Activated CD8-positive, alpha-beta T cell treated with anti-CD3 and anti-CD28 coated beads, Interleukin-2, amount 10 ng/mL, durations not matched to agents 7 days and 5 days (primary cell): ENCODE measurements around the gene SRPK2. TPM values are rescaled to one million over a fixed set of nuclear protein-coding genes. Genes with fewer than 3 reads are reported as not detected.

Experiments
- ATAC-seq: fragments of 150-1000 bp; cut with Tn5 transposase; one replicate; pipeline ENCODE4 v1.10.0; 2021; ENCODE audit warnings: moderate library complexity
- CTCF ChIA-PET: fragments of 350-600 bp; sonication (Branson Sonifier 250); formaldehyde crosslinking; loops from one replicate; lab custom pipeline; 2021; ENCODE audit warnings: antibody characterized with exemption; lab: Charles Lee
- POLR2A ChIA-PET: fragments of 350-600 bp; sonication (Branson Sonifier 250); formaldehyde crosslinking; loops from one replicate; lab custom pipeline; 2021; ENCODE audit warnings: antibody characterized with exemption; lab: Charles Lee
- DNase-seq: peaks from one replicate; pipeline ENCODE4 v3.0.0-alpha.2; 2020
- H3K27ac Mint-ChIP-seq: one replicate; pipeline ENCODE4 v1.8.0; 2021; ENCODE audit warnings: mild to moderate bottlenecking, mixed read lengths
- H3K27me3 Mint-ChIP-seq: one replicate; pipeline ENCODE4 v1.8.0; 2021; ENCODE audit warnings: low read depth, mixed read lengths
- H3K36me3 Mint-ChIP-seq: one replicate; pipeline ENCODE4 v1.8.0; 2021; ENCODE audit warnings: low read depth, mixed read lengths
- H3K4me1 Mint-ChIP-seq: one replicate; pipeline ENCODE4 v1.8.0; 2021; ENCODE audit warnings: low read depth, mixed read lengths
- H3K4me3 Mint-ChIP-seq: one replicate; pipeline ENCODE4 v1.8.0; 2021; ENCODE audit warnings: mild to moderate bottlenecking, mixed read lengths
- H3K9me3 Mint-ChIP-seq: one replicate; pipeline ENCODE4 v1.8.0; 2022; ENCODE audit warnings: mixed read lengths; ENCODE audit not compliant: insufficient read depth
- total RNA-seq, 2 experiments: library from RNA; stranded (reverse); gene quantifications; one replicate each; pipeline ENCODE4 v1.2.3, GENCODE V29; 2021

SRPK2 gene
- total RNA-seq, 2 experiments from 2014 or later = 34.5 to 35.9 TPM

- DNase-seq (no peak), ATAC-seq (no peak)
- ChIA-PET CTCF (interaction anchor here (2.0 kb wide), 1 partner anchor 8 kb away, joined by 7 read pairs; no protein-coding TSS in a partner anchor), POLR2A (no interaction called here)
- Mint-ChIP-seq H3K27me3 (no peaks in the 10 kb centered on the region), H3K9me3 (no peaks in the 10 kb centered on the region), H3K4me1 (no peaks in the 10 kb centered on the region), H3K4me3 (no peak overlapping the region), H3K36me3 (peaks cover 8% of the 10 kb centered on the region), H3K27ac (no peak overlapping the region)
Measured at GRCh38 chr7:105137898-105138297, 250.8 kb downstream of the SRPK2 start.

DNA sequence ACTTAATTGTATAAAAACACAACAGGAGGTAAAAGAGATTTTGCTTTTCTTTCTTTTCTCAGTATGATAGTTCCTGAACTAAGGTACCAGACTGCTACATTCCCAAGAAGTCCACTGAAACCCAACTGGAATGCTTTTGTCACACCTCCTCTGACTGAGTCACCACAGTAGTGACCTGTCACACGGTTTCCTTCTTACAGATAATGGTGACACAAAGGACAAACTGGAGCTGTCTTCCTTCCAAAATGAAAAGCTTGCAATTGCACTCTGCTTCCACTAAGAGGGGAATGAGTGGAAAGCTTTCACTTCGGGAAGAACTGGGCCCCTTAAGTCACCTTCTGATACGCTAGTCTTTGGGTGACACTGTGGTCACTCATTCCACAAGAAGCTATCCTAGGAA is 252.5 kb downstream of the SRPK2 start:
- H3K36me3 Mint-ChIP-seq = peaks cover 2% of the 10 kb centered on the region

DNA sequence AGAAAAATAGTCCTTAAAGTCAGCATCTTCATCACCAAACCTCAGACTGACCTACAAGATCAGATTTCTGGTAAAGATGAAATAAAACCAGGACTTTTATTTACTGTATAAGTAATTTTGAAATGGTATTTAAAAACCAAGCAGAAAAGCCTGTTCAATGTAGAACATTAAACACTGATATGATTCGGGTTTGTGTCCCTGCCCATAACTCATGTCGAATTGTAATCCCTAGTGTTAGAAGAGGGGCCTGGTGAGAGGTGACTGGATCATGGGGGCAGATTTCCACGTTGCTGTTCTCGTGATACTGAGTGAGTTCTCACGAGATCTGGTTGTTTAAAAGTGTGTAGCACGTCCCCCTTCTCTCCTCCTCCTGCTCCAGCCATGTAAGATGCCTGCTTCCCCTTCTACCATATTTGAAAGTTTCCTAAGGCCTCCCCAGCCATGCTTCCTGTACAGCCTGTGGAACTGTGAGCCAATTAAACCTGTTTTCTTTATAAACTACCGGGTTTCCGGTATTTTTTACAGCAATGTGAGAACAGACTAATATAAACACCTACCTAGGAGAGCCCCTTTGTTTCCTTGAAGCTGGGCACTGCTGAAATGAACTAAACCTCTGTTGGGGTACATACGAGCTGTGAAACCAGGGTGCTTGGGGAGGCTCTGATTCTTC is 254.6 kb downstream of the SRPK2 start:
- Mint-ChIP-seq H3K36me3 (peaks cover 7% of the 10 kb centered on the region), H3K9me3 (no peaks in the 10 kb centered on the region), H3K4me3 (no peak overlapping the region), H3K4me1 (peaks cover 7% of the 10 kb centered on the region), H3K27ac (no peak overlapping the region), H3K27me3 (no peaks in the 10 kb centered on the region)
- ATAC-seq (no peak), DNase-seq (no peak)
- ChIA-PET POLR2A (no interaction called here), CTCF (no interaction called here)

More for the DNA sequence above, 252.5 kb downstream of the SRPK2 start:
- no peaks in the 10 kb centered on the region for H3K9me3 Mint-ChIP-seq
- ChIA-PET POLR2A (no interaction called here), CTCF (interaction anchor here (2.0 kb wide), 1 partner anchor 9 kb away, joined by 7 read pairs; no protein-coding TSS in a partner anchor)
- no peak for DNase-seq
- H3K27ac Mint-ChIP-seq = no peak overlapping the region
- peaks cover 1% of the 10 kb centered on the region for H3K4me1 Mint-ChIP-seq
- no peak overlapping the region for H3K4me3 Mint-ChIP-seq
- no peak for ATAC-seq
- H3K27me3 Mint-ChIP-seq = no peaks in the 10 kb centered on the region

GRCh38 chr7:105133358-105133757 is 255.4 kb downstream of the SRPK2 start:
- H3K27me3 Mint-ChIP-seq = no peaks in the 10 kb centered on the region
- ChIA-PET POLR2A (no interaction called here), CTCF (no interaction called here)
- DNase-seq = no peak
- peaks cover 5% of the 10 kb centered on the region for H3K36me3 Mint-ChIP-seq
- no peak for ATAC-seq
- no peak overlapping the region for H3K27ac Mint-ChIP-seq
- peaks cover 7% of the 10 kb centered on the region for H3K4me1 Mint-ChIP-seq
- no peak overlapping the region for H3K4me3 Mint-ChIP-seq
- H3K9me3 Mint-ChIP-seq = no peaks in the 10 kb centered on the region

- CTCF ChIA-PET = no interaction called here
- no peak overlapping the region for H3K27ac Mint-ChIP-seq
- H3K4me1 Mint-ChIP-seq = peaks cover 7% of the 10 kb centered on the region
- POLR2A ChIA-PET = no interaction called here
- DNase-seq (no peak), ATAC-seq (no peak)
- H3K9me3 Mint-ChIP-seq = no peaks in the 10 kb centered on the region
- H3K4me3 Mint-ChIP-seq = no peak overlapping the region
- H3K36me3 Mint-ChIP-seq = peaks cover 5% of the 10 kb centered on the region
- H3K27me3 Mint-ChIP-seq = no peaks in the 10 kb centered on the region
Measured at GRCh38 chr7:105132835-105133234, 255.9 kb downstream of the SRPK2 start.

- no peak overlapping the region for H3K4me3 Mint-ChIP-seq
- DNase-seq (no peak), ATAC-seq (no peak)
- H3K4me1 Mint-ChIP-seq = peaks cover 12% of the 10 kb centered on the region
- peaks cover 5% of the 10 kb centered on the region for H3K36me3 Mint-ChIP-seq
- no peak overlapping the region for H3K27ac Mint-ChIP-seq
- no peaks in the 10 kb centered on the region for H3K9me3 Mint-ChIP-seq
- no peaks in the 10 kb centered on the region for H3K27me3 Mint-ChIP-seq
- ChIA-PET POLR2A (no interaction called here), CTCF (no interaction called here)
Measured at GRCh38 chr7:105132335-105132734, 256.4 kb downstream of the SRPK2 start.

DNA sequence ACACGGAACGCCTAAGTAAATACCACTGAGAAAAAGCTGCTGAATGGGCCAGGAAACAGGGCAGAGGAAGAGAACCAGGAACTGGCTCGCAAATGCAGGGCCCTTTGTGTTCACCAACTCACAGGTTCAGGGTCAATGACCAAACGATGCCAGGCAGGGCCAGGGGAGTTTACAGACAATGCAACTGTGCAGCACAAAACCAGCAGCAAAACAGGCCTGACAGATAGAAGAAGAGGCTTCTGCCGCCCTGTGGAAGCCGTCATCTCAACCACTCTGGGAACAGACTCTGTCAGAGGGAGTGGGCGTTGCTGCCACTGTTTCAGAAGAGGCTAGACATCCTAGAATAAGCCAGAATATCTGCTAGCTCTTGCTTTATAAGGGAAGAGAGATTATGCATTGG is 256.8 kb downstream of the SRPK2 start:
- CTCF ChIA-PET = no interaction called here
- no peak overlapping the region for H3K27ac Mint-ChIP-seq
- ATAC-seq = no peak
- no peak for DNase-seq
- POLR2A ChIA-PET = no interaction called here
- no peaks in the 10 kb centered on the region for H3K27me3 Mint-ChIP-seq
- H3K9me3 Mint-ChIP-seq = no peaks in the 10 kb centered on the region
- peaks cover 16% of the 10 kb centered on the region for H3K4me1 Mint-ChIP-seq
- no peak overlapping the region for H3K4me3 Mint-ChIP-seq
- peaks cover 5% of the 10 kb centered on the region for H3K36me3 Mint-ChIP-seq

DNA sequence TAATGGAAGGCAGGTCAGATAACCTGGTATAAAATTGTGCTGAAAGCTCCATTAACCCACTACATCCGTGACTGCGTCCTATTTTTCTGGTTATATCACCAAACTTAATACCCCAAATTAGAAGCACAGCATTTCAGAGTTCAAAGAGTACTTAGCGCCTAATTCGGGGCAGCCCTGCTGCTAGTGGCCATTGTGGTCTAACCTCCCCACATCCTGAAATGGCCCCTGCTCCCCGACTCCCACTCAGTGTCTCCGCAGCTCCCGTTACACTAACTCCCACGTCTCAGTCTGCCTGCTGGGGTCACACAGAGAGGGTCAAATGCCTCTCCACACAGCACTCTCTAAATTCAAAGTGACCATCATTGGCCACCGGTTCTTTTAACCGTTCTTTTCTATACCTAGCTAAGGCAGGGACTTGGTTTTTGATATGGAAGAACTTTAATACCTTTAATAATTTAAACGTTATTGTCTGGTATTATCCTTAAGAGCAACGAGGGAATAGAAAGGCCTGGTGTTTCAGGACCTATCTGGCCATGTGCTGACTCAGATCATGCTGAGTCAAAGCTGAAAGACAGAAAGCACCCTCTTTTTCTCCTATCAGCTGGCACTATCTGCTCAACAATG is 257.6 kb downstream of the SRPK2 start:
- Mint-ChIP-seq H3K36me3 (peaks cover 7% of the 10 kb centered on the region), H3K27ac (no peak overlapping the region), H3K9me3 (no peaks in the 10 kb centered on the region), H3K27me3 (no peaks in the 10 kb centered on the region), H3K4me3 (no peak overlapping the region), H3K4me1 (peaks cover 19% of the 10 kb centered on the region)
- POLR2A ChIA-PET = interaction anchor here (0.6 kb wide), 1 partner anchor 22 kb away, joined by 3 read pairs; no protein-coding TSS in a partner anchor
- ATAC-seq (no peak), DNase-seq (no peak)
- CTCF ChIA-PET = no interaction called here

DNA sequence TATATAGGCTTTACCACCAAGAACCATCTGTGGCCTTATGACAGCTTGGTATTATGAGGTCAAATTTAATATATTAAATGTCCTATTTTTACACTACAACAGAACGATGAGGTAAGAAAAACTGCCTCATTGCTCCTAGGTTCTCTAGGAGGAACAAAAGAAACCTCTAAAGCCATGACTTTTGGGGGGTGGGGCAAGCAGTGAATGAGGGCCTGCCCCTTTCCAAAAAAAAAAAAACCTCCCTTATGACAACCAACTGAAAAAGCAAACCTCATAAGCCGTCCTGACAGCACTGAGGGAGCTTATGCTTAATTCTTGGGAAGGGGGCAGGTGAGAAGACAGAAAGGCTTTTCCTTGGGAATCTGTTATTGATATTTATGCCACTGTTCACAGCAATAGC is 258.1 kb downstream of the SRPK2 start:
- peaks cover 12% of the 10 kb centered on the region for H3K36me3 Mint-ChIP-seq
- H3K9me3 Mint-ChIP-seq = no peaks in the 10 kb centered on the region
- ChIA-PET CTCF (no interaction called here), POLR2A (interaction anchor here (0.6 kb wide), 1 partner anchor 22 kb away, joined by 3 read pairs; no protein-coding TSS in a partner anchor)
- ATAC-seq (no peak), DNase-seq (no peak)
- no peaks in the 10 kb centered on the region for H3K27me3 Mint-ChIP-seq
- peaks cover 19% of the 10 kb centered on the region for H3K4me1 Mint-ChIP-seq
- H3K4me3 Mint-ChIP-seq = no peak overlapping the region
- H3K27ac Mint-ChIP-seq = no peak overlapping the region

GRCh38 chr7:105130048-105130447 is 258.7 kb downstream of the SRPK2 start:
- POLR2A ChIA-PET = no interaction called here
- no peaks in the 10 kb centered on the region for H3K27me3 Mint-ChIP-seq
- CTCF ChIA-PET = no interaction called here

DNA sequence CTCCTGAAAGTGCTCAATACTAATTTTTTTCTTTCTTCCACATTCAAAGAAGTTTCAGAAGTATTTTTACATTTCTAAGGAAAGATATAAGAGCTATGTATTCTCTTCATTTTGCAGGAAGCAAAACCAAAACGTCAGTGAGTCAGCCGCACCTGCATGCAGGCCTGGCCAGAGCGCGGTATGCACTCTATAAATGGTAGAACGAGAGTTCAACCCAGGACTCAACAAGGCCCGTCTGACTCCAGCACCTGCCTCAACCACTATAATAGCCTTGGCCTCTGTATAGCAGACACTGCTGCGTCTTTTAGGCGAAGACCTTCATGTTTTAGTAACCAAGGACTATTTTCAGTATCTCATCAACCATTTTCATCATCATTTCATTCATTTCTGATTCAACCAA is 261.5 kb downstream of the SRPK2 start:
- Mint-ChIP-seq H3K4me1 (peaks cover 19% of the 10 kb centered on the region), H3K4me3 (no peak overlapping the region), H3K27ac (no peak overlapping the region), H3K9me3 (no peaks in the 10 kb centered on the region), H3K27me3 (no peaks in the 10 kb centered on the region), H3K36me3 (peaks cover 18% of the 10 kb centered on the region)
- POLR2A ChIA-PET = no interaction called here
- DNase-seq (no peak), ATAC-seq (no peak)
- CTCF ChIA-PET = interaction anchor here (0.9 kb wide), 1 partner anchor 303 kb away, joined by 5 read pairs; no protein-coding TSS in a partner anchor

More at GRCh38 chr7:105130048-105130447, 258.7 kb downstream of the SRPK2 start:
- ATAC-seq (no peak), DNase-seq (no peak)
- H3K4me3 Mint-ChIP-seq = no peak overlapping the region
- no peaks in the 10 kb centered on the region for H3K9me3 Mint-ChIP-seq
- H3K36me3 Mint-ChIP-seq = peaks cover 14% of the 10 kb centered on the region
- H3K27ac Mint-ChIP-seq = no peak overlapping the region
- H3K4me1 Mint-ChIP-seq = peaks cover 19% of the 10 kb centered on the region

- no peak overlapping the region for H3K4me3 Mint-ChIP-seq
- ATAC-seq (no peak), DNase-seq (no peak)
- H3K36me3 Mint-ChIP-seq = peaks cover 18% of the 10 kb centered on the region
- no peaks in the 10 kb centered on the region for H3K9me3 Mint-ChIP-seq
- H3K27ac Mint-ChIP-seq = no peak overlapping the region
- POLR2A ChIA-PET = no interaction called here
- H3K4me1 Mint-ChIP-seq = peaks cover 19% of the 10 kb centered on the region
- H3K27me3 Mint-ChIP-seq = no peaks in the 10 kb centered on the region
- CTCF ChIA-PET = interaction anchor here (1.3 kb wide), 1 partner anchor 145 kb away, joined by 3 read pairs; no protein-coding TSS in a partner anchor
Measured at GRCh38 chr7:105126436-105126975, 262.2 kb downstream of the SRPK2 start.
